A673 (cell line): Measurements from ENCODE around the gene TOP3B. TPM values are rescaled to one million over a fixed set of nuclear protein-coding genes. Genes with fewer than 3 reads are reported as not detected.

Experiments
- BruUV-seq: library from RNA; stranded (reverse); fragments of 400-500 nt; replicated peaks from 2 replicates; lab custom pipeline; 2021; lab: Mats Ljungman, UMichigan
- CTCF ChIA-PET: fragments of 300-600 bp; sonication (Branson Sonifier 250); formaldehyde crosslinking; loops from one replicate; lab custom pipeline; 2022; ENCODE audit warnings: antibody characterized with exemption; lab: Charles Lee
- POLR2A ChIA-PET: fragments of 300-600 bp; sonication (Branson Sonifier 250); formaldehyde crosslinking; loops from one replicate; lab custom pipeline; 2022; ENCODE audit warnings: antibody characterized with exemption; ENCODE audit not compliant: low non-redundant PET; lab: Charles Lee
- DNase-seq: peaks from one replicate; pipeline ENCODE4 v3.0.0-alpha.2; 2015; ENCODE audit warnings: low spot score
- H3K27ac ChIP-seq: fragments of 200-600 bp; sonication (generic); 2 replicates; pipeline ENCODE4 v1.5.1; 2016; ENCODE audit warnings: mixed run types, low read depth, mild to moderate bottlenecking, mixed read lengths, antibody characterized with exemption, low read length; ENCODE audit not compliant: poor library complexity, severe bottlenecking
- H3K27me3 ChIP-seq: fragments of 200-600 bp; sonication (generic); replicated peaks from 2 replicates; pipeline ENCODE4 v1.6.1; 2017; ENCODE audit warnings: mixed run types, low read depth, mild to moderate bottlenecking, mixed read lengths, antibody characterized with exemption, low read length; ENCODE audit not compliant: insufficient read depth, poor library complexity
- H3K36me3 ChIP-seq: fragments of 200-600 bp; sonication (generic); 2 replicates; pipeline ENCODE4 v1.6.1; 2016; ENCODE audit warnings: mixed run types, mild to moderate bottlenecking, mixed read lengths, antibody characterized with exemption, low read length; ENCODE audit not compliant: insufficient read depth, poor library complexity, severe bottlenecking
- H3K4me1 ChIP-seq: fragments of 200-600 bp; sonication (generic); 2 replicates; pipeline ENCODE4 v1.6.1; 2017; ENCODE audit warnings: mixed run types, mild to moderate bottlenecking, mixed read lengths, antibody characterized with exemption, low read length; ENCODE audit not compliant: insufficient read depth, poor library complexity, severe bottlenecking
- H3K4me3 ChIP-seq: fragments of 200-600 bp; sonication (generic); 2 replicates; pipeline ENCODE4 v1.5.1; 2016; ENCODE audit warnings: low read depth, mixed run types, mild to moderate bottlenecking, mixed read lengths, low read length; ENCODE audit not compliant: poor library complexity, severe bottlenecking
- H3K9me3 ChIP-seq: fragments of 200-600 bp; sonication (generic); 2 replicates; pipeline ENCODE4 v1.6.1; 2016; ENCODE audit warnings: mixed run types, low read depth, mild to moderate bottlenecking, mixed read lengths, antibody characterized with exemption, low read length; ENCODE audit not compliant: poor library complexity, severe bottlenecking
- CTCF ChIP-seq: fragments of 300-800, 200-600 bp; sonication (generic); conservative IDR thresholded peaks from 2 replicates; pipeline ENCODE4 v1.5.1; 2017; ENCODE audit warnings: low read depth, mild to moderate bottlenecking, antibody characterized with exemption, low read length, moderate library complexity, mixed read lengths
- EZH2 ChIP-seq: fragments of 200-600 bp; sonication (generic); IDR thresholded peaks from 2 replicates; pipeline ENCODE4 v1.6.1; 2017; ENCODE audit warnings: borderline replicate concordance, low read depth, mild to moderate bottlenecking, mixed read lengths, antibody characterized with exemption, low read length; ENCODE audit not compliant: poor library complexity, severe bottlenecking
- intact Hi-C: fragments of 100-400 bp; cut with micrococcal nuclease; formaldehyde crosslinking; loops from one replicate; pipeline ENCODE4 v1.10.0; 2022; ENCODE audit not compliant: unreplicated experiment
- total RNA-seq: library from RNA; stranded (reverse); gene quantifications from 2 replicates; pipeline ENCODE4 v1.2.3, GENCODE V29; 2021

TOP3B gene
- total RNA-seq, 1 experiment from 2014 or later, result 60.2 TPM

DNA sequence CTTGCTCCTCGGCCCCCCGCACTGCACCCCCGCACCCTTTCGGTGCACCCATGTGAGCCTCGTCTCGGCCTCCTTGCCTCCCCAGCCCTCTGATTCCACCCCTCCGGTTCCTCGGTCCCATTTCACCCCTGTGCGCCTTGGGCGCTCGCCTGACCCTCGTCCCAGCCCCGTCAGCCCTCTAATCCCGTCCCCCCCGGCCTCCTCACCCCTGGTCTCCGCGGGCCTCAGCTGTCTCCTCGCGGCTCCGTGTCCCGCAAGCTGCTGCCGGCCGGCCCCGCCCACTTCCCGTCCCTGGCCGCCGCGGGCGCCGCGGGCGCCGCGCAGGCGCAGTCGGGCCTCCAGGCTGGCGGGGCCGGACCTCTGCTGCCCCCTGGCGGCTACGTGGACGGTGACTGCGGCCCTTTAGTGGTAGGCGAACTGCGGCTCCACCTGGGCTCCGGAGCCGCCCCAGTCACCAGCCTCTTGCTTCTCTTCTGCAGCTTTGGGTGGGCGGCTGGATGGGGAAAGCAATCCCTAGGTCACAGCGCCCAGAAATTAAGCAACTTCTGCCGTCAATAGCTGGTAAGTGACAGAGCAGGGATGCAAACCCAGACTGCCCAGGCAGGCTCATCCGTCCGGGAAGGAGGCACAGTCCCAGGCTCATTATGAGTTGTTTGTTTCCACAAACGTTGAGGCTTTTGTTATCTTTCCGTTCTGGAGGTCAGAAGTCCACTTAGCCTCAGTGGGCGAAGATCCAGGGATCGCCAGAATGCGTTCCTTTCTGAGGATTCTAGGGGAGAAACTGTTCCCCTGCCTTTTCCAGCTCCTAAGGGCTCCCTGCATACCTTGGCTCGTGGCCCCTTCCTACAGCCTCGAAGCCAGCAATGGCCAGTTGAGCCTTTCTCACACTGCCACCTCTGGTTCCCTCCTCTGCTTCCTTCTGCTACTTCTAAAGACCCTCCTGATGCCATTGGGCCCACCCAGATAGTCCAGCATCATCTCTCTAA lies 29.7 kb downstream of the TOP3B start, which contains the start of gene PPM1F:
TSS of gene PPM1F (minus strand) at position 263 of the 986 bp plus-strand sequence. CDS start 6,800 bp downstream, outside the sequence.
- DNase-seq, result peak; percentile 87
- TF ChIP-seq CTCF (peak; percentile 75), EZH2 (no peak)
- POLR2A ChIA-PET, result no interaction called here

GRCh38 chr22:21951931-21952465 lies 30.6 kb downstream of the TOP3B start:
- DNase-seq, result no peak
- peak overlapping the region; percentile 85 for H3K27ac ChIP-seq
- BruUV-seq, result no TSS peak
- H3K9me3 ChIP-seq, result no peaks in the 10 kb centered on the region
- POLR2A ChIA-PET, result no interaction called here
- H3K4me1 ChIP-seq, result peaks cover 30% of the 10 kb centered on the region
- no peaks in the 10 kb centered on the region for H3K36me3 ChIP-seq
- H3K27me3 ChIP-seq, result no peaks in the 10 kb centered on the region
- intact Hi-C loops, result loop anchor here (2.0 kb wide), 1 partner anchor 239 kb away; no protein-coding TSS in a partner anchor
- TF ChIP-seq EZH2 (no peak), CTCF (no peak)
- H3K4me3 ChIP-seq, result peak overlapping the region; percentile 78
- CTCF ChIA-PET, result interaction anchor here (0.6 to 1.8 kb wide), 8 partner anchors 10 to 286 kb away, joined by 3 to 17 read pairs (median 3); partner anchors contain the start of gene PPIL2

More for the DNA sequence above, 29.7 kb downstream of the TOP3B start, which contains the start of gene PPM1F:
- Histone ChIP-seq H3K9me3 (no peaks in the 10 kb centered on the region), H3K27me3 (no peaks in the 10 kb centered on the region), H3K4me3 (peak within 1 kb of the TSS; percentile 78), H3K36me3 (no peaks in the 10 kb centered on the region), H3K4me1 (peaks cover 21% of the 10 kb centered on the region), H3K27ac (peak within 1 kb of the TSS; percentile 85)
- CTCF ChIA-PET, result interaction anchor here (0.7 to 1.8 kb wide), 7 partner anchors 11 to 287 kb away, joined by 3 to 17 read pairs (median 3); partner anchors contain the start of gene PPIL2
- intact Hi-C loops, result loop anchor here (2.0 kb wide), 1 partner anchor 240 kb away; no protein-coding TSS in a partner anchor
- BruUV-seq, result no TSS peak

DNA sequence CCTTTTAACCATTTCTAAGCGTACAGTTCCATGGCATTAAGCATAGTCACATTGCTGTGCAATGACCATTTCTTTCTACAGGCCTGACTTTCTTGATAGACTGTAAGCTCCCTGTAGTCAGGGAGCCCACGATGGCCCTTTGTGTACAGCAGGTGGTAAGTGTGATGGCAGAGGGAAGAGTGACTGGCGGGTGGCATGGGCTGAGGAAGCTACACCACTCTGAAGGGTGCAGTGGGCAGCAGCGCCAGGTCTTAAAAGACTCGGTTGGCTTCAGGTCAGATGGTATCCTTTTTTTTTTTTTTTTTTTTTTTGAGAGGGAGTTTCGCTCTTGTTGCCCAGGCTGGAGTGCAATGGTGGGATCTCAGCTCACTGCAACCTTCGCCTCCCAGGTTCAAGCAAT lies 31.5 kb downstream of the TOP3B start:
- CTCF ChIA-PET, result no interaction called here

More for the DNA sequence above, 31.5 kb downstream of the TOP3B start:
- intact Hi-C loops, result no loop called here
- POLR2A ChIA-PET, result no interaction called here
- Histone ChIP-seq H3K36me3 (no peaks in the 10 kb centered on the region), H3K4me3 (no peak overlapping the region), H3K27ac (no peak overlapping the region), H3K9me3 (no peaks in the 10 kb centered on the region), H3K27me3 (no peaks in the 10 kb centered on the region), H3K4me1 (peaks cover 39% of the 10 kb centered on the region)
- no peak for DNase-seq
- TSS peak; percentile 28 for BruUV-seq
- no peak for TF ChIP-seq CTCF
- TF ChIP-seq EZH2, result no peak
